ENCODE data around the gene MTIF3. TPM values are rescaled to one million over a fixed set of nuclear protein-coding genes. Genes with fewer than 3 reads are reported as not detected.

Gene MTIF3
- total RNA-seq, 1 experiment from 2014 or later, result 31.6 TPM

DNA sequence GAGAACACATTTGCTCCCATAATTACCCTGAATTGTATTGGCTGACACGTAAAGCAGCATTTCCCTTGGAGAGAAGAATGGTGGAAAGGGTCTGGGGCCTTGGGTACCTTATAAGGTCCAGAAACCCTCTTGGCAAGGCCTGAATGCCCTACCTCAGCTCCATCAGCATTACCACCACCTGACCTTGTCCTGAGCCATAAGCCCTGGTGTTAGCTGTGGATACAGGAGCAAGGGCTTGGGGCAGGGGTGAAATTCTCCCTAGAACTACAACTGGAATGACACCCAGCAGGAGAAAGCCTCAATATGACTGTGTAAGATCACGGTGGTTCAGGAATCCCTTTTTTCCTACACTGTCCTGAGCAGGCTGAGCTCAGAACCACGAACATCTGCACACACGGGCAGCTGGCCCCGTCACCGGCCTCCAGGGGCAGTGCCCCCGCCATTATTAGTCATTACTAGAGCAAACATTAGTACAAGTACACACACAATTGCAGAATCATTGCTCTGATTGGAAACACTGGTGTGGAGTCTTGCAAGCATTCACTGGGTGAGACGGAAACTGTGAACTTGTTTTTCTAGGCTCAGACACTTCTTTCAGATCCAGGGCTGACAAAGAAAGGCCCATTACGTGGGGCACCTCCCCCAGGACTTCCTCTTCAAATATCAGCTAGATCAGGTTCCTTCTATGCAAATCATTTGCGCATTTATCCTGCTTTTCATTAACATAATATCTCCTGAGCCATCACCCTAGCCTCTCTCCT is 26.8 kb upstream of the MTIF3 start:
- TF ChIP-seq, protein P1, sequence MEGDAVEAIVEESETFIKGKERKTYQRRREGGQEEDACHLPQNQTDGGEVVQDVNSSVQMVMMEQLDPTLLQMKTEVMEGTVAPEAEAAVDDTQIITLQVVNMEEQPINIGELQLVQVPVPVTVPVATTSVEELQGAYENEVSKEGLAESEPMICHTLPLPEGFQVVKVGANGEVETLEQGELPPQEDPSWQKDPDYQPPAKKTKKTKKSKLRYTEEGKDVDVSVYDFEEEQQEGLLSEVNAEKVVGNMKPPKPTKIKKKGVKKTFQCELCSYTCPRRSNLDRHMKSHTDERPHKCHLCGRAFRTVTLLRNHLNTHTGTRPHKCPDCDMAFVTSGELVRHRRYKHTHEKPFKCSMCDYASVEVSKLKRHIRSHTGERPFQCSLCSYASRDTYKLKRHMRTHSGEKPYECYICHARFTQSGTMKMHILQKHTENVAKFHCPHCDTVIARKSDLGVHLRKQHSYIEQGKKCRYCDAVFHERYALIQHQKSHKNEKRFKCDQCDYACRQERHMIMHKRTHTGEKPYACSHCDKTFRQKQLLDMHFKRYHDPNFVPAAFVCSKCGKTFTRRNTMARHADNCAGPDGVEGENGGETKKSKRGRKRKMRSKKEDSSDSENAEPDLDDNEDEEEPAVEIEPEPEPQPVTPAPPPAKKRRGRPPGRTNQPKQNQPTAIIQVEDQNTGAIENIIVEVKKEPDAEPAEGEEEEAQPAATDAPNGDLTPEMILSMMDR (conservative IDR thresholded peaks at IDR 0.05), result no peak
- H3K9ac ChIP-seq (ENCODE audit: extremely low read depth, insufficient read length, low read length), result no peak overlapping the region
- H3K4me1 ChIP-seq (ENCODE audit: insufficient read depth, low read length), result no peaks in the 10 kb centered on the region
- H3K27me3 Mint-ChIP-seq (ENCODE audit: low read depth), result peaks cover 3% of the 10 kb centered on the region
- no peak overlapping the region for H3K27ac ChIP-seq (ENCODE audit: insufficient read length, low read depth, low read length)
- H4K8ac ChIP-seq (replicated peaks; ENCODE audit: insufficient read length, low read depth, low read length), result no peak overlapping the region
- H2BK120ac ChIP-seq (ENCODE audit: low read depth, low read length, poor library complexity, severe bottlenecking), result no peak overlapping the region
- no peak overlapping the region for H2AFZ ChIP-seq (ENCODE audit: low read length)
- H3K79me2 ChIP-seq (ENCODE audit: insufficient read depth, low read length), result no peaks in the 10 kb centered on the region
- H3K4ac ChIP-seq (ENCODE audit: low read depth, low read length), result no peak overlapping the region
- H2AK5ac ChIP-seq (ENCODE audit: insufficient read length, low read length), result no peak overlapping the region
- H3K4me1 Mint-ChIP-seq, result peaks cover 8% of the 10 kb centered on the region in 2 experiments
- H3K23ac ChIP-seq (ENCODE audit: insufficient read length, low read depth, low read length), result no peak overlapping the region
- H3K9me3 Mint-ChIP-seq, result no peaks in the 10 kb centered on the region
- no peaks in the 10 kb centered on the region for H4K20me1 ChIP-seq (ENCODE audit: control insufficient read depth, insufficient read depth, insufficient read length)
- no peak overlapping the region for H3K56ac ChIP-seq (ENCODE audit: insufficient read length, low read depth, low read length)
- H2BK20ac ChIP-seq (ENCODE audit: low read depth, low read length, poor library complexity, severe bottlenecking), result no peak overlapping the region
- H3T11ph ChIP-seq (ENCODE audit: low read length), result no peak overlapping the region
- no peak overlapping the region for H2BK12ac ChIP-seq (ENCODE audit: insufficient read length, low read depth, low read length)
- H3K27ac Mint-ChIP-seq, result peak overlapping the region in 1 of 3 experiments; percentile 56; a peak in 1 of 7 replicates
- no CpG with 5 or more reads among the region's 10 CpGs for WGBS (ENCODE audit: extremely low coverage, insufficient read length, low lambda C conversion rate)
- no peak overlapping the region for H3K4me2 ChIP-seq (ENCODE audit: insufficient read depth, insufficient read length, low read length)
- H4K91ac ChIP-seq (ENCODE audit: insufficient read length, low read depth, low read length), result no peak overlapping the region
- H2BK15ac ChIP-seq (ENCODE audit: low read depth, low read length), result no peak overlapping the region
- H3K36me3 Mint-ChIP-seq (ENCODE audit: insufficient read depth in 1 of 3, low read depth in 3 of 3), result no peaks in the 10 kb centered on the region
- no peak overlapping the region for H3K4me3 Mint-ChIP-seq
- H3K23me2 ChIP-seq (ENCODE audit: insufficient read length, low read depth, low read length, poor library complexity, severe bottlenecking), result no peaks in the 10 kb centered on the region
- no peak overlapping the region for H4K5ac ChIP-seq (ENCODE audit: insufficient read length, low read depth, low read length)
- H3K9me3 ChIP-seq (ENCODE audit: control insufficient read depth, low read depth, low read length), result no peaks in the 10 kb centered on the region
- no peaks in the 10 kb centered on the region for H3K79me1 ChIP-seq (ENCODE audit: insufficient read depth, low read depth, low read length, poor library complexity, severe bottlenecking)
- DNase-seq, result no peak
- no peak overlapping the region for H2BK5ac ChIP-seq (ENCODE audit: insufficient read length, low read length)
- H3K27me3 ChIP-seq (ENCODE audit: insufficient read depth, low read length), result no peaks in the 10 kb centered on the region
- no peak overlapping the region for H3K14ac ChIP-seq (ENCODE audit: insufficient read depth, low read length)
- H3K18ac ChIP-seq (ENCODE audit: insufficient read length, low read depth, low read length), result no peak overlapping the region

All from H9 (cell line).